ENCODE measurements around the gene INHBB.

Gene INHBB

GRCh38 chr2:120321721-120322284 lies 24.1 kb upstream of the INHBB start:
- Mint-ChIP-seq H3K4me3 (no peak overlapping the region), H3K27ac (no peak overlapping the region), H3K4me1 (no peaks in the 10 kb centered on the region), H3K9me3 (no peaks in the 10 kb centered on the region), H3K36me3 (no peaks in the 10 kb centered on the region)
- ATAC-seq (no peak), DNase-seq (ENCODE audit: low spot score in 2 of 2) (no peak)

GRCh38 chr2:120322329-120322728 lies 23.6 kb upstream of the INHBB start:
- Mint-ChIP-seq H3K4me1 (no peaks in the 10 kb centered on the region), H3K27ac (no peak overlapping the region), H3K4me3 (no peak overlapping the region), H3K9me3 (no peaks in the 10 kb centered on the region), H3K36me3 (no peaks in the 10 kb centered on the region)
- ATAC-seq (no peak), DNase-seq (ENCODE audit: low spot score in 2 of 2) (no peak)

GRCh38 chr2:120323214-120323613 lies 22.7 kb upstream of the INHBB start:
- Mint-ChIP-seq H3K9me3 (no peaks in the 10 kb centered on the region), H3K4me3 (no peak overlapping the region), H3K4me1 (no peaks in the 10 kb centered on the region), H3K27ac (no peak overlapping the region), H3K36me3 (no peaks in the 10 kb centered on the region)
- ATAC-seq (peak; percentile 12), DNase-seq (ENCODE audit: low spot score in 2 of 2) (no peak)

DNA sequence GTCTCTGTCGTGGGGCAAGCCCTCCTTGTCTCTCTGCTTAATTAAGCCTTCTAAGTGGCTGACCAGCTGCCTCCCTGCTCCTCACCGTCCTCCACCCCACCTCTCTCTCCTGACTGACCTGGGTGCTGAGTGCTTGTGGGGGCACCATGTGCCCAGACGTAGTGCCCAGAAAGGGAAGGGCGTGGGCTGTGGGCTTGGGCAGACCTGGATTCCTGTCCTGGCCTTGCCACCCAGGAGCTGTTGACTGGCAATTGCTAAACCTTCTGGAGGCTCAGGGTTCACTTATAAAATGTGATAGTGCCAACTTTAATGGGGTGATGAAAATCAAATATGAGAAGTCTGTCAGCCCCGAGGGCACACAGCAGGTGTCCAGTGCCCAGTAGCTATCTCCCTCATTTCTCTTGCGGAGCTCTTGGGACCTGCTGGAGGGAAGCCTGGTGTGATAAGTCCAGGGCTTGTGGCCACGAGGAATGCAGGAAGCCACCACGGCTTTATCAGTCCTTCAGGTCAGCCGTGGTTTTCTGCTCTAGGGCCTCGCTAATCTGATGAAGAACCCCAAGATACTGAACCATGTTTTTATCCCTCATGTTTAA lies 22.0 kb upstream of the INHBB start:
- ATAC-seq (no peak), DNase-seq (ENCODE audit: low spot score in 2 of 2) (no peak)
- no peaks in the 10 kb centered on the region for H3K9me3 Mint-ChIP-seq
- no peak overlapping the region for H3K27ac Mint-ChIP-seq
- no peaks in the 10 kb centered on the region for H3K4me1 Mint-ChIP-seq
- no peak overlapping the region for H3K4me3 Mint-ChIP-seq
- no peaks in the 10 kb centered on the region for H3K36me3 Mint-ChIP-seq

GRCh38 chr2:120324933-120325332 lies 21.0 kb upstream of the INHBB start:
- H3K27ac Mint-ChIP-seq = no peak overlapping the region
- H3K9me3 Mint-ChIP-seq = no peaks in the 10 kb centered on the region
- DNase-seq (ENCODE audit: low spot score in 2 of 2) (no peak), ATAC-seq (no peak)
- no peaks in the 10 kb centered on the region for H3K36me3 Mint-ChIP-seq
- no peak overlapping the region for H3K4me3 Mint-ChIP-seq
- H3K4me1 Mint-ChIP-seq = no peaks in the 10 kb centered on the region

DNA sequence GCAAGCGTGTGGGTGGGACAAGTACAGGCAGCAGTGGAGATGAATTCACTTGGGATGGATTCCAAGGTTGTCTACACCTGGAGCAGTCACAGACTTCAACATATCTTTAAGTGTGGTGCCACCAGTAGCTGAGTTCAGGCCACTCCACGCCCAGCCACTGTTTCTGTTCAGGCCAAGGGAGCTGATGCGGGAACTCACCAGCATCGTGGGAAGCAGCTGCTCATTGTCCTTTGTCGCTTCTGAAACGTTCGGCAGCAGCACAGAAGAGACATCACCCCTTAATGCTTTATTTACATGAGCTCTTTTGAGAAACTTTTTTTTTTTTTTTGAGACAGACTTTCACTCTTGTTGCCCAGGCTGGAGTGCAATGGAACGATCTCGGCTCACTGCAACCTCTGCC lies 19.9 kb upstream of the INHBB start:
- no peak overlapping the region for H3K4me3 Mint-ChIP-seq
- no peak overlapping the region for H3K27ac Mint-ChIP-seq
- no peaks in the 10 kb centered on the region for H3K36me3 Mint-ChIP-seq
- no peak for ATAC-seq
- H3K4me1 Mint-ChIP-seq = no peaks in the 10 kb centered on the region
- H3K9me3 Mint-ChIP-seq = no peaks in the 10 kb centered on the region
- DNase-seq (ENCODE audit: low spot score in 2 of 2) = no peak

- Mint-ChIP-seq H3K4me1 (no peaks in the 10 kb centered on the region), H3K9me3 (no peaks in the 10 kb centered on the region), H3K27ac (no peak overlapping the region), H3K4me3 (no peak overlapping the region), H3K36me3 (no peaks in the 10 kb centered on the region)
- no peak for ATAC-seq
- DNase-seq (ENCODE audit: low spot score in 2 of 2) = no peak
Measured at GRCh38 chr2:120330946-120331822, 14.8 kb upstream of the INHBB start.

- H3K4me3 Mint-ChIP-seq = no peak overlapping the region
- H3K36me3 Mint-ChIP-seq = no peaks in the 10 kb centered on the region
- H3K27ac Mint-ChIP-seq = no peak overlapping the region
Measured at GRCh38 chr2:120331903-120332302, 14.0 kb upstream of the INHBB start.

GRCh38 chr2:120332384-120332783 lies 13.6 kb upstream of the INHBB start:
- ATAC-seq (no peak), DNase-seq (ENCODE audit: low spot score in 2 of 2) (no peak)
- no peaks in the 10 kb centered on the region for H3K9me3 Mint-ChIP-seq
- no peak overlapping the region for H3K4me3 Mint-ChIP-seq
- H3K36me3 Mint-ChIP-seq = no peaks in the 10 kb centered on the region
- H3K27ac Mint-ChIP-seq = no peak overlapping the region
- H3K4me1 Mint-ChIP-seq = no peaks in the 10 kb centered on the region

More at GRCh38 chr2:120331903-120332302, 14.0 kb upstream of the INHBB start:
- ATAC-seq (no peak), DNase-seq (ENCODE audit: low spot score in 2 of 2) (no peak)
- H3K9me3 Mint-ChIP-seq = no peaks in the 10 kb centered on the region
- no peaks in the 10 kb centered on the region for H3K4me1 Mint-ChIP-seq

GRCh38 chr2:120334068-120334467 lies 11.9 kb upstream of the INHBB start:
- Mint-ChIP-seq H3K36me3 (no peaks in the 10 kb centered on the region), H3K4me1 (no peaks in the 10 kb centered on the region)

GRCh38 chr2:120336749-120337148 lies 9.2 kb upstream of the INHBB start:
- Mint-ChIP-seq H3K4me1 (no peaks in the 10 kb centered on the region), H3K36me3 (no peaks in the 10 kb centered on the region), H3K27ac (no peak overlapping the region), H3K9me3 (no peaks in the 10 kb centered on the region), H3K4me3 (no peak overlapping the region)
- ATAC-seq (no peak), DNase-seq (ENCODE audit: low spot score in 2 of 2) (no peak)

More at GRCh38 chr2:120334068-120334467, 11.9 kb upstream of the INHBB start:
- DNase-seq (ENCODE audit: low spot score in 2 of 2) (no peak), ATAC-seq (no peak)
- no peaks in the 10 kb centered on the region for H3K9me3 Mint-ChIP-seq
- H3K27ac Mint-ChIP-seq = no peak overlapping the region
- H3K4me3 Mint-ChIP-seq = no peak overlapping the region

DNA sequence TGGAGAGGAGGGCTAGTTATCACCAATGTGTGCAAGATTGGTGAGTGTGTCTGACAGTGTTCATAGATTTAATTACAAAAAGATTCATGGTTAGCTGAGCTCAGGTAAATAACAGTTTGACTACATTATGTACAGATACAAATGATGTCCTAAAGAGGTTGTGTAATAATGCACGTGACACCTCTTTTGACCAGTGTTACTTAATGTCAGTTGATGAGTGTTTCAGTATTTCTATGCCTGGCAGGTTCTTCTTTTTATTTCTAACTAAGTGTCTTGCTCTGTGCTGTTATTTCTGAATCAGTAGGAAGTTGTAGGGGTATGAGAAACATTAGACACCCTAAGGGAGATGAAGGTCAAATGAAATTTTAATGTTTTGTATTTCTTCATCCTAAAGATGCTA lies 7.9 kb upstream of the INHBB start:
- no peak for DNase-seq (ENCODE audit: low spot score in 2 of 2)
- H3K36me3 Mint-ChIP-seq = no peaks in the 10 kb centered on the region
- H3K4me1 Mint-ChIP-seq = peaks cover 5% of the 10 kb centered on the region
- no peaks in the 10 kb centered on the region for H3K9me3 Mint-ChIP-seq
- H3K4me3 Mint-ChIP-seq = no peak overlapping the region
- no peak for ATAC-seq
- no peak overlapping the region for H3K27ac Mint-ChIP-seq

- Mint-ChIP-seq H3K27ac (no peak overlapping the region), H3K4me3 (no peak overlapping the region)
Measured at GRCh38 chr2:120341977-120342376, 4.0 kb upstream of the INHBB start.

DNA sequence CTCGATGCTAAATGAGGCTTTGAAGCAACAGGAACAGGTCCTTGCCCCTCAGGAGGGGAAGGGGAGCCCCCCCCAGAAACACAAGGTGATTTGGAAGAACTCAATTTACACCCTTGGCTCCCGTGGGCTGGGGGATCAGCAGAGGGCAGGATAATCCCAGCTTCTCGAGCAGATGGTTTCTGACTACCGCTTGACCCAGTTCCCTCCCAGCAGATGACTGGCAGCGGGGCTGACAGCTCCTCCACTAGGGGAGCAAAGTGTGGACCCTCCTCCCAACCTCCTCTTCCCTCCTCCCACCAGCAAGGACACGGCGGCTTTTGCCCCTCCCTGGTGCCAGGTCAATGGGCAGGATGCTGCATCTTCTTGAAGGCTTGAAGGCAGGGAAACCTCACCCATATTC lies 3.5 kb upstream of the INHBB start:
- ATAC-seq = no peak
- H3K4me1 Mint-ChIP-seq = peaks cover 16% of the 10 kb centered on the region
- no peak overlapping the region for H3K27ac Mint-ChIP-seq
- peak overlapping the region; percentile 49 for H3K4me3 Mint-ChIP-seq
- DNase-seq (ENCODE audit: low spot score in 2 of 2) = no peak
- H3K9me3 Mint-ChIP-seq = no peaks in the 10 kb centered on the region
- H3K36me3 Mint-ChIP-seq = no peaks in the 10 kb centered on the region

More at GRCh38 chr2:120341977-120342376, 4.0 kb upstream of the INHBB start:
- no peak for DNase-seq (ENCODE audit: low spot score in 2 of 2)
- H3K9me3 Mint-ChIP-seq = no peaks in the 10 kb centered on the region
- no peaks in the 10 kb centered on the region for H3K36me3 Mint-ChIP-seq
- no peak for ATAC-seq
- H3K4me1 Mint-ChIP-seq = peaks cover 13% of the 10 kb centered on the region

DNA sequence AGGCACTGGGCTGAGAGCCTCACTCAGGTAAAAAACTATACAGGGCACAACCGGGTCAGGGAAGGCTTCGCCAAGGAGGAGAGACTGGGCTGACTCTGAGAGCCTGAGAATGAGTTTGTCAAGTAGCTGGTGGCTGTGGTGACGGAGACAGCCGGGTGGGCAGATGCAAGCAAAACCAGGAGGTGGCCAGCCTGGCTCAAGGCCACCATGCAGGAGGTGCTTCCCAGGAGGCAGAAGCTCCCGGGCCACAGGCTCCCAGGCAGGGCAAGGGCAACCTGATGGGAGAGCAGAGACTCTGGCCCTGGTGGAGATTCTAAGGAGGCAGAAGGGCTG lies 2.9 kb upstream of the INHBB start:
- Mint-ChIP-seq H3K27ac (no peak overlapping the region), H3K9me3 (no peaks in the 10 kb centered on the region), H3K4me1 (peaks cover 22% of the 10 kb centered on the region), H3K36me3 (no peaks in the 10 kb centered on the region), H3K4me3 (peak overlapping the region; percentile 49)
- DNase-seq (ENCODE audit: low spot score in 2 of 2) (no peak), ATAC-seq (peak; percentile 1)

Measured in stimulated activated effector memory CD8-positive, alpha-beta T cell treated with anti-CD3 and anti-CD28 coated beads, Interleukin-12 subunit alpha, Interleukin-12 subunit beta, amount 100 ng/mL, for 72 hours (primary cell).